Peyer's patch (tissue), 4 donors: Measurements from ENCODE around the gene GALNT2. TPM values are rescaled to one million over a fixed set of nuclear protein-coding genes. Genes with fewer than 3 reads are reported as not detected.

Experiments
- DNase-seq, 3 donors: peaks; one replicate each; pipeline ENCODE4 v3.0.0-alpha.2; 2017 to 2019
- H3K27ac ChIP-seq, 4 donors: fragments of 200-600 bp; sonication (generic); one replicate each; pipeline ENCODE4 v1.5.1; 2016 to 2019
- H3K27me3 ChIP-seq, 2 donors: fragments of 200-600 bp; sonication (generic); one replicate each; pipeline ENCODE4 v1.5.1; 2019
- H3K36me3 ChIP-seq, 3 donors: fragments of 200-600 bp; sonication (generic); one replicate each; pipeline ENCODE4 v1.5.1; 2016 to 2019
- H3K4me1 ChIP-seq, 4 donors: fragments of 200-600 bp; sonication (generic); one replicate each; pipeline ENCODE4 v1.5.1; 2016 to 2019
- H3K4me3 ChIP-seq, 4 donors: fragments of 200-600 bp; sonication (generic); 1 replicate in 3 of 4; 2 replicates in 1 of 4; pipeline ENCODE4 v1.5.1; 2016 to 2019; ENCODE audit warnings: mild to moderate bottlenecking in 1 of 4
- H3K9me3 ChIP-seq, 4 donors: fragments of 200-600 bp; sonication (generic); one replicate each; pipeline ENCODE4 v1.5.1; 2016 to 2019; ENCODE audit warnings: mild to moderate bottlenecking in 1 of 4
- CTCF ChIP-seq, 6 experiments: fragments of 450-650 bp in 4 of 6; fragments of 200-600 bp in 2 of 6; sonication (generic) in 1 of 6; IDR thresholded peaks; one replicate each; pipeline ENCODE4 v1.5.1; 2017 to 2019; ENCODE audit warnings: antibody characterized with exemption in 6 of 6, mild to moderate bottlenecking in 3 of 6, moderate library complexity in 1 of 6
- POLR2A ChIP-seq, 2 donors: fragments of 450-650 bp; IDR thresholded peaks; one replicate each; pipeline ENCODE4 v1.5.1; 2017; ENCODE audit warnings: antibody characterized with exemption in 2 of 2, mild to moderate bottlenecking in 2 of 2, moderate library complexity in 2 of 2
- total RNA-seq, 4 donors: library from RNA; depleted of rRNA; stranded (reverse); fragments of >200 nt; gene quantifications; one replicate each; pipeline ENCODE4 v1.1.0, GENCODE V29; 2016

Gene GALNT2
- total RNA-seq, 4 donors from 2014 or later, result 36.3 to 52.5 (median 43.6) TPM

- Histone ChIP-seq H3K27me3 (no peaks in the 10 kb centered on the region), H3K9me3 (no peaks in the 10 kb centered on the region), H3K4me3 (no peak overlapping the region), H3K27ac (no peak overlapping the region), H3K4me1 (no peaks in the 10 kb centered on the region), H3K36me3 (peaks cover 0 to 6% (median 0%) of the 10 kb centered on the region in 3 donors)
- no peak for DNase-seq
- no peak for TF ChIP-seq POLR2A (IDR thresholded peaks at IDR 0.05)
- no peak for TF ChIP-seq CTCF (IDR thresholded peaks at IDR 0.05)
Measured at GRCh38 chr1:230091473-230092231, 24.6 kb downstream of the GALNT2 start.

- H3K27me3 ChIP-seq, result no peaks in the 10 kb centered on the region
- no peak for TF ChIP-seq CTCF (IDR thresholded peaks at IDR 0.05)
- no peak for TF ChIP-seq POLR2A (IDR thresholded peaks at IDR 0.05)
- no peak overlapping the region for H3K27ac ChIP-seq
- H3K36me3 ChIP-seq, result peaks cover 0 to 6% (median 0%) of the 10 kb centered on the region in 3 donors
- no peaks in the 10 kb centered on the region for H3K9me3 ChIP-seq
- H3K4me3 ChIP-seq, result no peak overlapping the region
- H3K4me1 ChIP-seq, result no peaks in the 10 kb centered on the region
- no peak for DNase-seq
Measured at GRCh38 chr1:230094746-230095145, 27.7 kb downstream of the GALNT2 start.

- H3K9me3 ChIP-seq, result no peaks in the 10 kb centered on the region
- no peak for DNase-seq
- H3K4me1 ChIP-seq, result no peaks in the 10 kb centered on the region
- peaks cover 0 to 6% (median 0%) of the 10 kb centered on the region in 3 donors for H3K36me3 ChIP-seq
- no peak overlapping the region for H3K27ac ChIP-seq
- no peaks in the 10 kb centered on the region for H3K27me3 ChIP-seq
- no peak for TF ChIP-seq POLR2A (IDR thresholded peaks at IDR 0.05)
- H3K4me3 ChIP-seq, result no peak overlapping the region
Measured at GRCh38 chr1:230095938-230096337, 28.9 kb downstream of the GALNT2 start.

- Histone ChIP-seq H3K36me3 (peaks cover 0 to 5% (median 0%) of the 10 kb centered on the region in 3 donors), H3K27ac (no peak overlapping the region), H3K9me3 (no peaks in the 10 kb centered on the region), H3K27me3 (no peaks in the 10 kb centered on the region), H3K4me1 (no peaks in the 10 kb centered on the region), H3K4me3 (no peak overlapping the region)
- TF ChIP-seq CTCF (IDR thresholded peaks at IDR 0.05) (no peak), POLR2A (IDR thresholded peaks at IDR 0.05) (no peak)
- no peak for DNase-seq
Measured at GRCh38 chr1:230097370-230097769, 30.3 kb downstream of the GALNT2 start.

GRCh38 chr1:230098723-230099122 lies 31.7 kb downstream of the GALNT2 start:
- DNase-seq, result no peak
- TF ChIP-seq CTCF (IDR thresholded peaks at IDR 0.05), result no peak
- TF ChIP-seq POLR2A (IDR thresholded peaks at IDR 0.05), result no peak
- Histone ChIP-seq H3K4me3 (no peak overlapping the region), H3K4me1 (peaks cover 0 to 7% (median under 1%) of the 10 kb centered on the region in 4 donors), H3K27me3 (no peaks in the 10 kb centered on the region), H3K9me3 (no peaks in the 10 kb centered on the region), H3K36me3 (no peaks in the 10 kb centered on the region), H3K27ac (no peak overlapping the region)

GRCh38 chr1:230099465-230099864 lies 32.4 kb downstream of the GALNT2 start:
- Histone ChIP-seq H3K36me3 (no peaks in the 10 kb centered on the region), H3K4me1 (peaks cover 6 to 13% (median 8%) of the 10 kb centered on the region in 4 donors), H3K27ac (no peak overlapping the region), H3K27me3 (no peaks in the 10 kb centered on the region), H3K4me3 (no peak overlapping the region), H3K9me3 (no peaks in the 10 kb centered on the region)
- no peak for DNase-seq
- no peak for TF ChIP-seq CTCF (IDR thresholded peaks at IDR 0.05)
- no peak for TF ChIP-seq POLR2A (IDR thresholded peaks at IDR 0.05)
